BE2C (cell line): ENCODE measurements around the gene MACROD1.
A peak's percentile ranks its signal among the peaks of the same experiment; 100 is the strongest.

ENCODE experiments used
- DNase-seq: peaks from one replicate; pipeline ENCODE4 v3.0.0-alpha.2; 2020
- H3K27me3 ChIP-seq: fragments of 250-450 bp; sonication (Bioruptor Pico); 2 replicates; pipeline ENCODE4 v1.5.1; 2020; ENCODE audit warnings: mild to moderate bottlenecking
- H3K36me3 ChIP-seq: fragments of 250-450 bp; sonication (Bioruptor Pico); 2 replicates; pipeline ENCODE4 v1.5.1; 2020; ENCODE audit warnings: mild to moderate bottlenecking
- H3K4me1 ChIP-seq: fragments of 250-450 bp; sonication (Bioruptor Pico); 2 replicates; pipeline ENCODE4 v1.5.1; 2020
- H3K4me3 ChIP-seq: 2 replicates; pipeline ENCODE4 v1.5.1; 2011; ENCODE audit warnings: low read depth, low read length
- H3K9me3 ChIP-seq: fragments of 250-450 bp; sonication (Bioruptor Pico); 2 replicates; pipeline ENCODE4 v1.5.1; 2020
- TF ChIP-seq, protein P1 (sequence below): IDR thresholded peaks from 2 replicates; pipeline ENCODE4 v1.5.1; 2012; ENCODE audit warnings: mild to moderate bottlenecking, low read depth, low read length

The MACROD1 gene

GRCh38 chr11:64000026-64000739, 165.7 kb downstream of the MACROD1 start:
- no peaks in the 10 kb centered on the region for H3K9me3 ChIP-seq
- H3K4me3 ChIP-seq, result no peak overlapping the region
- DNase-seq, result no peak
- peaks cover 14% of the 10 kb centered on the region for H3K36me3 ChIP-seq
- H3K4me1 ChIP-seq, result peaks cover 5% of the 10 kb centered on the region
- TF ChIP-seq, protein P1, sequence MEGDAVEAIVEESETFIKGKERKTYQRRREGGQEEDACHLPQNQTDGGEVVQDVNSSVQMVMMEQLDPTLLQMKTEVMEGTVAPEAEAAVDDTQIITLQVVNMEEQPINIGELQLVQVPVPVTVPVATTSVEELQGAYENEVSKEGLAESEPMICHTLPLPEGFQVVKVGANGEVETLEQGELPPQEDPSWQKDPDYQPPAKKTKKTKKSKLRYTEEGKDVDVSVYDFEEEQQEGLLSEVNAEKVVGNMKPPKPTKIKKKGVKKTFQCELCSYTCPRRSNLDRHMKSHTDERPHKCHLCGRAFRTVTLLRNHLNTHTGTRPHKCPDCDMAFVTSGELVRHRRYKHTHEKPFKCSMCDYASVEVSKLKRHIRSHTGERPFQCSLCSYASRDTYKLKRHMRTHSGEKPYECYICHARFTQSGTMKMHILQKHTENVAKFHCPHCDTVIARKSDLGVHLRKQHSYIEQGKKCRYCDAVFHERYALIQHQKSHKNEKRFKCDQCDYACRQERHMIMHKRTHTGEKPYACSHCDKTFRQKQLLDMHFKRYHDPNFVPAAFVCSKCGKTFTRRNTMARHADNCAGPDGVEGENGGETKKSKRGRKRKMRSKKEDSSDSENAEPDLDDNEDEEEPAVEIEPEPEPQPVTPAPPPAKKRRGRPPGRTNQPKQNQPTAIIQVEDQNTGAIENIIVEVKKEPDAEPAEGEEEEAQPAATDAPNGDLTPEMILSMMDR, result no peak
- no peaks in the 10 kb centered on the region for H3K27me3 ChIP-seq

DNA sequence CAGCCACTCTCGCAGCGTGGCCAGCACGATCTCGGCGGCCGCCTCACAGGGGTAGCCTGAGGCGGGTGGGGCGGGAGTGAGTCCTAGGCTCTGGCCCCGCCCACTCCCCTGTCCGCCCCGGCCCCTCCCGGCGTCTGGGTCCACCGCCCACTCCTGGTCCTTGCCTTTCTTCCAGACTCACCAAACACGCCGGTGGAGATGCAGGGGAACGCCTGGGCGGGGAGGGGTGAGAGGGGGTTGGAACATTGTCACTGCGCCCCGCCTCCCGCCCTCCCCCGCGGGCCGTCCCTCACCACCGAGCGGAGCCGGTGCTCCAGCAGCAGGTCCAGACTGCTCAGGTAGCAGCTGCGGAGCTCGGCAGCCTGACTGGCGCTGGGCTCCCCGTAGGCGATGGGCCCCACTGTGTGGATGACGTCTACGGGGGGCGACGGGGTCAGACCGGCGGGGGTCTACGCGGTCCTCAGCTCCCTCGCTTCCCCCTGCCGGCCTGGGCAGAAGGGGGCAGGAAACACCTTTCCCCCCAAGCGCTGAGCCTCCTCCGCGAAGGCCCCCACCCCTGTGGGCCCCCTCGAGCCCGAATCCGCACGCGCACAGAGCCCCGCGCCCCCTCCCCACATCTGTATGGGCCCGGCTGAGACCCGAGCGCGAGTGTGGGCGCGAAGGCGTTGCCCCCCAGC, 166.4 kb downstream of the MACROD1 start:
- TF ChIP-seq, protein P1, result no peak
- Histone ChIP-seq H3K4me3 (no peak overlapping the region), H3K27me3 (no peaks in the 10 kb centered on the region), H3K4me1 (peaks cover 5% of the 10 kb centered on the region), H3K36me3 (peaks cover 14% of the 10 kb centered on the region), H3K9me3 (no peaks in the 10 kb centered on the region)
- peak; percentile 80 for DNase-seq

GRCh38 chr11:63998558-63999348, 167.2 kb downstream of the MACROD1 start:
- peaks cover 14% of the 10 kb centered on the region for H3K36me3 ChIP-seq
- H3K9me3 ChIP-seq, result no peaks in the 10 kb centered on the region
- H3K27me3 ChIP-seq, result no peaks in the 10 kb centered on the region
- no peak overlapping the region for H3K4me3 ChIP-seq
- TF ChIP-seq, protein P1, result no peak
- peaks cover 5% of the 10 kb centered on the region for H3K4me1 ChIP-seq
- DNase-seq, result no peak

GRCh38 chr11:63997801-63998337, 168.0 kb downstream of the MACROD1 start:
- H3K4me3 ChIP-seq, result no peak overlapping the region
- no peaks in the 10 kb centered on the region for H3K27me3 ChIP-seq
- peaks cover 14% of the 10 kb centered on the region for H3K36me3 ChIP-seq
- DNase-seq, result no peak
- TF ChIP-seq, protein P1, result no peak
- H3K9me3 ChIP-seq, result no peaks in the 10 kb centered on the region
- peaks cover 5% of the 10 kb centered on the region for H3K4me1 ChIP-seq

DNA sequence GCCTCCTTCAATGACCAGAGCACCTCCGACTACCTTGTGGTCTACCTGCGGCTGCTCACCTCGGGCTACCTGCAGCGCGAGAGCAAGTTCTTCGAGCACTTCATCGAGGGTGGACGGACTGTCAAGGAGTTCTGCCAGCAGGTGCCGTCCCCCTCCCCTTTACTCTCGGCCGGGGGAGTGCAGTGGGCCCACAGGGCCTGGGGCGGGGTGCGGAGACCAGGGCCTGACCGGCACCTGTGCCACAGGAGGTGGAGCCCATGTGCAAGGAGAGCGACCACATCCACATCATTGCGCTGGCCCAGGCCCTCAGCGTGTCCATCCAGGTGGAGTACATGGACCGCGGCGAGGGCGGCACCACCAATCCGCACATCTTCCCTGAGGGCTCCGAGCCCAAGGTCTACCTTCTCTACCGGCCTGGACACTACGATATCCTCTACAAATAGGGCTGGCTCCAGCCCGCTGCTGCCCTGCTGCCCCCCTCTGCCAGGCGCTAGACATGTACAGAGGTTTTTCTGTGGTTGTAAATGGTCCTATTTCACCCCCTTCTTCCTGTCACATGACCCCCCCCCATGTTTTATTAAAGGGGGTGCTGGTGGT, 168.7 kb downstream of the MACROD1 start:
- DNase-seq, result no peak
- no peaks in the 10 kb centered on the region for H3K27me3 ChIP-seq
- H3K4me1 ChIP-seq, result peaks cover 5% of the 10 kb centered on the region
- no peaks in the 10 kb centered on the region for H3K9me3 ChIP-seq
- H3K36me3 ChIP-seq, result peaks cover 14% of the 10 kb centered on the region
- no peak overlapping the region for H3K4me3 ChIP-seq
- TF ChIP-seq, protein P1, result no peak
